ENCODE data around the gene CPT1A. TPM values are rescaled to one million over a fixed set of nuclear protein-coding genes. Genes with fewer than 3 reads are reported as not detected.

CPT1A gene
- total and polyA plus RNA-seq, 2 experiments from 2014 or later: 9.6 to 20.1 TPM

DNA sequence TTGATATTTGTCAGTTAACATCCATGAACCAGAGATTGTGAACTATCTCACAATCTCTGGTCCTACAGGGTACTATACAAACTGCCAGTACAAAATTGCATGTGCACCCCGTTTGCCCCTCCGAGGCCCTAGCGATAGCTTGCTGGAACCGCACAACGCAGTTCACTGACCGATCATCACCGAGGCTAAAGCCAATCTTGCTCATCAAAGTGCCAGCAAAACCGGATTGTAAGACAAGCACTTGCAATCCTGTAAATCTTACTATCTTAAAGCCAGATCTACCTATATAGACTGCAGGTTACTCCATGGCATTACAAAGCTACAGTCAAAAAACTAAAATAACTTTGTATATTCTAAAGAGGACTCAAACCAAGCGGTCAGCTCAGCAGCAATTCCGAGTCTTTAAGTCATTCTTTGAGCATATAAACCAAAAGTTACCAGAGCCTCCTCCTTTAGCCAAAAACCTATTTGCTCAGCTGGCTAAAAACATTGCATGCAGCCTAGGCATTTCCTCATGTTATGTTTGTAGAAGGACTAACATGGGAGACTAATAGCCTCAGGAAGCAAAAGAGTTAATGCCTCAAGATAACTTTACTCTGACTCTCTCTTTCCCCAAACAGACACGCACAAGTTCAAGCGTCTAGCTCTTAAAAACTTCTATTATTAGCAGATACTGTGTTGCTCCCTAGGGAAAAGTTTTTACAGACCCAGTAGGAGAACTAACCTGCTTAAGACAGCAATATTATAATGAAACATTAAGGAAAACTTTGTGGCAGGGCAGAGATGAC, 30.7 kb upstream of the CPT1A start:
- no peaks in the 10 kb centered on the region for H3K9me3 ChIP-seq (ENCODE audit: low read depth)
- H2AFZ ChIP-seq: no peak overlapping the region
- H4K20me1 ChIP-seq (ENCODE audit: insufficient read depth): no peaks in the 10 kb centered on the region
- 80 to 82% methylated on average over 12 of the region's 12 CpGs for WGBS, 2 experiments (ENCODE audit: low coverage in 1 of 2, low lambda C conversion rate in 2 of 2, missing lambda C conversion rate in 2 of 2)
- H3K4me2 ChIP-seq (ENCODE audit: unreplicated experiment): no peak overlapping the region
- H3K4me1 ChIP-seq (ENCODE audit: insufficient read depth): no peaks in the 10 kb centered on the region
- H3K27me3 ChIP-seq (replicated peaks; ENCODE audit: insufficient read depth): no peaks in the 10 kb centered on the region
- no peaks in the 10 kb centered on the region for H3K79me2 ChIP-seq (ENCODE audit: insufficient read depth)
- no peak overlapping the region for H3K27ac ChIP-seq
- H3K9me2 ChIP-seq (ENCODE audit: insufficient read depth): no peaks in the 10 kb centered on the region
- H3F3A ChIP-seq (ENCODE audit: insufficient read depth): no peaks in the 10 kb centered on the region
- in situ Hi-C loops (cut with MboI): no loop called here
- no peaks in the 10 kb centered on the region for H3K36me3 ChIP-seq (ENCODE audit: low read depth)
- peak; percentile 40 for DNase-seq
- TF ChIP-seq EZH2 (IDR thresholded peaks at IDR 0.05; ENCODE audit: insufficient read depth, poor library complexity, severe bottlenecking) (no peak), EZH2phosphoT487 (IDR thresholded peaks at IDR 0.05; ENCODE audit: insufficient read depth, low read depth) (no peak)
- H3K9ac ChIP-seq: no peak overlapping the region
- H3K4me3 ChIP-seq: no peak overlapping the region

DNA sequence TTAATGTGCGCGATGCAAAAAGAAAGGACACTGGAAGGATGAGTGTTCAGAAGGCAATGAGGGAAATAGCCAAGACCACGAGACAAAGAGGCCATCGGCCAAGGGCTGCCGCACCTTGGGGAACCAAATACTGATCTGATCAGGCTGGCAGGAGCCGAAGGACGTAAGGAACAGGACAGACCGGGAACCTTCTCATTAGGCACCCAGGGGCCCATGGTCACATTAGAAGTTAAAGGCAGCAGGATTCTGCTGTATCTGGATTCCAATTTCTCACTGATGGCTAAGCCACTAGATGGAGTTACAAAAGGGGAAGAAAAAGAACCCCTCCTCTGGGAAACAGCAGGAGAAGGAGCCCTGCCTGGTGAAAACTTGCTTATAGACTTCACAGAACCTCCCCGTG, 28.8 kb upstream of the CPT1A start:
- peak; percentile 30 for DNase-seq
- Histone ChIP-seq H4K20me1 (ENCODE audit: insufficient read depth) (no peaks in the 10 kb centered on the region), H3K9me3 (ENCODE audit: low read depth) (no peaks in the 10 kb centered on the region), H3K4me3 (peak overlapping the region; percentile 72), H3K27me3 (replicated peaks; ENCODE audit: insufficient read depth) (no peaks in the 10 kb centered on the region), H3K4me1 (ENCODE audit: insufficient read depth) (no peaks in the 10 kb centered on the region), H2AFZ (peak overlapping the region; percentile 81), H3F3A (ENCODE audit: insufficient read depth) (no peaks in the 10 kb centered on the region), H3K27ac (no peak overlapping the region), H3K9ac (peak overlapping the region; percentile 65), H3K36me3 (ENCODE audit: low read depth) (no peaks in the 10 kb centered on the region), H3K4me2 (ENCODE audit: unreplicated experiment) (peak overlapping the region; percentile 57), H3K9me2 (ENCODE audit: insufficient read depth) (no peaks in the 10 kb centered on the region), H3K79me2 (ENCODE audit: insufficient read depth) (no peaks in the 10 kb centered on the region)
- 35 to 36% methylated on average over 9 of the region's 9 CpGs for WGBS, 2 experiments (ENCODE audit: low coverage in 1 of 2, low lambda C conversion rate in 2 of 2, missing lambda C conversion rate in 2 of 2)
- no peak for TF ChIP-seq EZH2phosphoT487 (IDR thresholded peaks at IDR 0.05; ENCODE audit: insufficient read depth, low read depth)
- TF ChIP-seq EZH2 (IDR thresholded peaks at IDR 0.05; ENCODE audit: insufficient read depth, poor library complexity, severe bottlenecking): no peak
- in situ Hi-C loops (cut with MboI): no loop called here

DNA sequence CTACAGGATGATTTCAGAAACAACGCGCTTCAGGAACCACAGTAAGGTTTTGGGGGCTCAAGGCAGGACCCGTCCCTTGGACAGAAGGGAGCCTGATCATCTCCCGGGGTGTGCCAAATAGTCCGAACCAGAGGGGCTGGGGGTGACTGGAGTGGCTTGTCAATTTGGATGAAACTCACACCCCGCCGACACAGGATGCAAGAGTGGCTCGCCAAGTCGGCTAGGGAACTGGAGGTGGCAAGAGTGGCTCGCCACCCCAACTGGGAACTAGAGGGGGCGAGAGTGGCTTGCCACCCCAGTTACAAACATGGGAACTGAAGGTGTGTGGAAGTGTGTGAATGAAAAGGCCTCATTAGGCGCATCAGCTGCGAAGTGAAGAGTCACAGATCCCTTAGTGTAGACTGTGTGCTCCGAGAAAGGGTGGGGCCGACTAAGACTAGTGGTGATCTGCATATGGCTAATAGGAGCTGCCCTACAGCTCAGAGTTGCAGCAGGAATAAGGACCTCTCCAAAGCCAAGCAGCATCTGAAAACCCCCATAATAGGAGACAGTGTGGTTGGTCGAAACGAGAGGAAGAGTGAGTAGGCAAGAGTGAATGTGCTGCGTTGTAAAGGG, 26.6 kb upstream of the CPT1A start:
- H4K20me1 ChIP-seq (ENCODE audit: insufficient read depth): no peaks in the 10 kb centered on the region
- H2AFZ ChIP-seq: no peak overlapping the region
- no peak overlapping the region for H3K4me2 ChIP-seq (ENCODE audit: unreplicated experiment)
- no peaks in the 10 kb centered on the region for H3K36me3 ChIP-seq (ENCODE audit: low read depth)
- H3F3A ChIP-seq (ENCODE audit: insufficient read depth): no peaks in the 10 kb centered on the region
- H3K4me3 ChIP-seq: no peak overlapping the region
- H3K9me3 ChIP-seq (ENCODE audit: low read depth): no peaks in the 10 kb centered on the region
- no peak for DNase-seq
- in situ Hi-C loops (cut with MboI): no loop called here
- WGBS, 2 experiments (ENCODE audit: low coverage in 1 of 2, low lambda C conversion rate in 2 of 2, missing lambda C conversion rate in 2 of 2): 89 to 93% methylated on average over 18 of the region's 18 CpGs
- H3K9ac ChIP-seq: no peak overlapping the region
- H3K27me3 ChIP-seq (replicated peaks; ENCODE audit: insufficient read depth): no peaks in the 10 kb centered on the region
- H3K27ac ChIP-seq: no peak overlapping the region
- no peaks in the 10 kb centered on the region for H3K9me2 ChIP-seq (ENCODE audit: insufficient read depth)
- no peaks in the 10 kb centered on the region for H3K79me2 ChIP-seq (ENCODE audit: insufficient read depth)
- no peak for TF ChIP-seq EZH2phosphoT487 (IDR thresholded peaks at IDR 0.05; ENCODE audit: insufficient read depth, low read depth)
- TF ChIP-seq EZH2 (IDR thresholded peaks at IDR 0.05; ENCODE audit: insufficient read depth, poor library complexity, severe bottlenecking): no peak
- H3K4me1 ChIP-seq (ENCODE audit: insufficient read depth): no peaks in the 10 kb centered on the region

DNA sequence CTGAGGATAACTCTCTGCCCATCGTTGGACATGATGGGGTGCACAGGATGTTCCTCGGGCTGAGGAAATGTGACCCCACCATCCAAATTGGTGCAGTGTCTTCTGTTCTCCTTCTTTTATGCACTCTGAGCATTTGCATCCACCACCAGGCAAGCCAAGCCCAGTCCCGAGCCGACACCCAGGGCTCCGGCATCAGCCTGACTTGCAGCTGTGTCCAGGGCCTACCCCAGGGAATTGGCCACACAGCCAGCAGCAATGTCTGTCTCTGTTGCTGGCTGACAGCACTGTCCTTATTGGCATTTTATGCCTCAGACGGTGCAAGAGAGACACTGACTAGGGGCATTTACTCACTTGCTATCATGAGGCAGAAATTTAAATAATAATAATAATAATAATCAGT, 25.4 kb upstream of the CPT1A start:
- H3K9me2 ChIP-seq (ENCODE audit: insufficient read depth): no peaks in the 10 kb centered on the region
- H3K9me3 ChIP-seq (ENCODE audit: low read depth): no peaks in the 10 kb centered on the region
- no peaks in the 10 kb centered on the region for H3K27me3 ChIP-seq (replicated peaks; ENCODE audit: insufficient read depth)
- DNase-seq: no peak
- H3K4me1 ChIP-seq (ENCODE audit: insufficient read depth): no peaks in the 10 kb centered on the region
- no peaks in the 10 kb centered on the region for H4K20me1 ChIP-seq (ENCODE audit: insufficient read depth)
- H3F3A ChIP-seq (ENCODE audit: insufficient read depth): no peaks in the 10 kb centered on the region
- in situ Hi-C loops (cut with MboI): no loop called here
- no peak overlapping the region for H3K4me3 ChIP-seq
- no peak for TF ChIP-seq EZH2phosphoT487 (IDR thresholded peaks at IDR 0.05; ENCODE audit: insufficient read depth, low read depth)
- no peak for TF ChIP-seq EZH2 (IDR thresholded peaks at IDR 0.05; ENCODE audit: insufficient read depth, poor library complexity, severe bottlenecking)
- H3K79me2 ChIP-seq (ENCODE audit: insufficient read depth): no peaks in the 10 kb centered on the region
- H3K27ac ChIP-seq: no peak overlapping the region
- WGBS, 2 experiments (ENCODE audit: low coverage in 1 of 2, low lambda C conversion rate in 2 of 2, missing lambda C conversion rate in 2 of 2): 68 to 76% methylated on average over 6 of the region's 6 CpGs
- no peak overlapping the region for H3K4me2 ChIP-seq (ENCODE audit: unreplicated experiment)
- H3K9ac ChIP-seq: no peak overlapping the region
- H2AFZ ChIP-seq: no peak overlapping the region
- no peaks in the 10 kb centered on the region for H3K36me3 ChIP-seq (ENCODE audit: low read depth)
